Measurements from ENCODE around the gene TLE1. TPM values are rescaled to one million over a fixed set of nuclear protein-coding genes. Genes with fewer than 3 reads are reported as not detected.

The TLE1 gene
- total RNA-seq, 1 experiment from 2014 or later: 79.3 TPM

- Histone ChIP-seq H4K5ac (ENCODE audit: insufficient read length, low read depth, low read length) (no peak overlapping the region), H3K18ac (ENCODE audit: insufficient read length, low read depth, low read length) (no peak overlapping the region), H3K23me2 (ENCODE audit: insufficient read length, low read depth, low read length, poor library complexity, severe bottlenecking) (no peaks in the 10 kb centered on the region), H2AFZ (ENCODE audit: low read length) (no peak overlapping the region), H2BK120ac (ENCODE audit: low read depth, low read length, poor library complexity, severe bottlenecking) (no peak overlapping the region), H2BK12ac (ENCODE audit: insufficient read length, low read depth, low read length) (no peak overlapping the region), H3K27me3 (ENCODE audit: insufficient read depth, low read length) (no peaks in the 10 kb centered on the region), H4K20me1 (ENCODE audit: control insufficient read depth, insufficient read depth, insufficient read length) (no peaks in the 10 kb centered on the region), H3K27ac (ENCODE audit: insufficient read length, low read depth, low read length) (no peak overlapping the region), H3K4me2 (ENCODE audit: insufficient read depth, insufficient read length, low read length) (no peak overlapping the region), H2BK20ac (ENCODE audit: low read depth, low read length, poor library complexity, severe bottlenecking) (no peak overlapping the region), H3K4me1 (ENCODE audit: insufficient read depth, low read length) (peaks cover 8% of the 10 kb centered on the region; the same call in 1 of the 2 replicates), H3K9ac (ENCODE audit: extremely low read depth, insufficient read length, low read length) (no peak overlapping the region), H3K4ac (ENCODE audit: low read depth, low read length) (no peak overlapping the region), H2BK5ac (ENCODE audit: insufficient read length, low read length) (no peak overlapping the region), H4K91ac (ENCODE audit: insufficient read length, low read depth, low read length) (no peak overlapping the region), H2BK15ac (ENCODE audit: low read depth, low read length) (no peak overlapping the region), H3K79me1 (ENCODE audit: insufficient read depth, low read depth, low read length, poor library complexity, severe bottlenecking) (no peaks in the 10 kb centered on the region), H3K14ac (ENCODE audit: insufficient read depth, low read length) (no peak overlapping the region), H3K79me2 (ENCODE audit: insufficient read depth, low read length) (no peaks in the 10 kb centered on the region), H2AK5ac (ENCODE audit: insufficient read length, low read length) (no peak overlapping the region), H3T11ph (ENCODE audit: low read length) (no peak overlapping the region), H3K23ac (ENCODE audit: insufficient read length, low read depth, low read length) (no peak overlapping the region), H3K9me3 (ENCODE audit: control insufficient read depth, low read depth, low read length) (no peaks in the 10 kb centered on the region), H3K56ac (ENCODE audit: insufficient read length, low read depth, low read length) (no peak overlapping the region), H4K8ac (replicated peaks; ENCODE audit: insufficient read length, low read depth, low read length) (no peak overlapping the region)
- no peak for TF ChIP-seq CTCF (conservative IDR thresholded peaks at IDR 0.05)
- no peak for DNase-seq
- peaks cover 64 to 93% (median 86%) of the 10 kb centered on the region in 3 experiments for H3K36me3 Mint-ChIP-seq (ENCODE audit: insufficient read depth in 1 of 3, low read depth in 3 of 3)
- peaks cover 22 to 35% of the 10 kb centered on the region in 2 experiments for H3K4me1 Mint-ChIP-seq
- 0 out of 5 replicates have a peak, but pooled peaks cover 0 to 4% of the 10 kb centered on the region in 2 experiments for H3K9me3 Mint-ChIP-seq
- no peak overlapping the region; a peak in 1 of 7 replicates for H3K27ac Mint-ChIP-seq
- WGBS (ENCODE audit: extremely low coverage, insufficient read length, low lambda C conversion rate): no CpG with 5 or more reads among the region's 16 CpGs
- H3K27me3 Mint-ChIP-seq (ENCODE audit: low read depth): no peaks in the 10 kb centered on the region; the same call in 1 of the 2 replicates
- no peak overlapping the region for H3K4me3 Mint-ChIP-seq
These were observed 98.7 kb downstream of the TLE1 start for GRCh38 chr9:81590688-81591087.
